K562 (cell line): Measurements from ENCODE around the gene FMO3. TPM values are rescaled to one million over a fixed set of nuclear protein-coding genes. Genes with fewer than 3 reads are reported as not detected.

Experiments used
- ATAC-seq: fragments of 200-7000 bp; cut with Tn5 transposase; 3 replicates; pipeline ENCODE4 v1.9.1; 2020; ENCODE audit warnings: moderate library complexity
- BruUV-seq: library from RNA; stranded (reverse); fragments of 400-500 nt; replicated peaks from 2 replicates; lab custom pipeline; 2021; lab: Mats Ljungman, UMichigan
- CTCF ChIA-PET: fragments of 300-600 bp; formaldehyde crosslinking; extraction: SDS; loops from one replicate; lab custom pipeline; 2021; ENCODE audit warnings: low intra/inter-chr PET ratio; lab: Yijun Ruan, JAX
- POLR2A ChIA-PET: fragments of 300-600, 350-650 bp; sonication (Branson Sonifier 250); formaldehyde crosslinking; extraction: SDS; loops from one replicate; lab custom pipeline; 2021; ENCODE audit warnings: antibody characterized with exemption, inconsistent platforms; lab: Yijun Ruan, JAX
- DNase-seq, 4 experiments: peaks; one replicate each; pipeline versions ENCODE4 v3.0.0 to v3.0.0-alpha.2; 2011 to 2018; ENCODE audit warnings: low spot score in 3 of 4, mixed read lengths in 3 of 4; ENCODE audit errors: extremely low read depth in 1 of 4
- FAIRE-seq: peaks from 2 replicates; lab custom pipeline; 2011; peaks lifted over from hg19 to GRCh38; lab: Jason Lieb, UNC
- H2AFZ ChIP-seq: 2 replicates; pipeline ENCODE4 v1.6.0; 2011; ENCODE audit warnings: low read depth, low read length, control low read depth, inconsistent platforms
- H3K27ac ChIP-seq: fragments of 200-600 bp; 3 replicates; pipeline ENCODE4 v1.8.0; 2011; ENCODE audit warnings: low read depth, mild to moderate bottlenecking, control low read depth, inconsistent platforms, low read length, moderate library complexity, mixed read lengths; ENCODE audit errors: extremely low read depth
- H3K27me3 ChIP-seq, 2 experiments: fragments of 300-600 bp in 1 of 2; 2 replicates in 1 of 2; 3 replicates in 1 of 2; pipeline versions ENCODE4 v1.6.0 to v1.8.0; 2011; ENCODE audit warnings: inconsistent platforms in 2 of 2, low read length in 2 of 2, mild to moderate bottlenecking in 1 of 2, mixed read lengths in 1 of 2, moderate library complexity in 1 of 2; ENCODE audit not compliant: control insufficient read depth in 2 of 2, insufficient read depth in 2 of 2
- H3K36me3 ChIP-seq: fragments of 300-600 bp; 3 replicates; pipeline ENCODE4 v1.8.0; 2011; ENCODE audit warnings: mild to moderate bottlenecking, low read length, inconsistent platforms; ENCODE audit not compliant: control insufficient read depth, insufficient read depth
- H3K4me1 ChIP-seq, 2 experiments: fragments of 200-600 bp in 1 of 2; replicated peaks in 1 of 2; 2 replicates in 1 of 2; 3 replicates in 1 of 2; pipeline versions ENCODE4 v1.5.1 to v1.8.0; 2011; ENCODE audit warnings: inconsistent platforms in 2 of 2, low read length in 2 of 2, mild to moderate bottlenecking in 1 of 2, mixed read lengths in 1 of 2, moderate library complexity in 1 of 2; ENCODE audit not compliant: control insufficient read depth in 2 of 2, insufficient read depth in 2 of 2
- H3K4me2 ChIP-seq: 2 replicates; pipeline ENCODE4 v1.6.1; 2011; ENCODE audit warnings: low read length, control low read depth, inconsistent platforms, mixed read lengths; ENCODE audit not compliant: insufficient read depth
- H3K4me3 ChIP-seq: fragments of 200-600 bp; sonication (generic), shearing (Covaris generic); 2 replicates; pipeline ENCODE4 v1.5.1; 2016; ENCODE audit warnings: control low read depth, inconsistent platforms
- H3K79me2 ChIP-seq: fragments of 200-600 bp; 3 replicates; pipeline ENCODE4 v1.8.0; 2011; ENCODE audit warnings: low read length, inconsistent platforms; ENCODE audit not compliant: control insufficient read depth, insufficient read depth
- H3K9ac ChIP-seq, 2 experiments: 2 replicates each; pipeline versions ENCODE4 v1.6.0 to v1.6.1; 2011; ENCODE audit warnings: low read depth in 2 of 2, low read length in 2 of 2, control low read depth in 1 of 2, inconsistent platforms in 1 of 2, mild to moderate bottlenecking in 1 of 2, mixed read lengths in 1 of 2; ENCODE audit not compliant: insufficient read depth in 1 of 2
- H3K9me1 ChIP-seq: one replicate; pipeline ENCODE4 v1.6.0; 2011; ENCODE audit warnings: inconsistent platforms, mild to moderate bottlenecking, low read length, moderate library complexity; ENCODE audit not compliant: control insufficient read depth, insufficient read depth
- H3K9me3 ChIP-seq: replicated peaks from 2 replicates; pipeline ENCODE4 v1.5.1; 2011; ENCODE audit warnings: low read depth, low read length, inconsistent platforms; ENCODE audit not compliant: control insufficient read depth, insufficient read depth
- H4K20me1 ChIP-seq: replicated peaks from 2 replicates; pipeline ENCODE4 v1.6.1; 2011; ENCODE audit warnings: low read length, inconsistent platforms, mixed read lengths; ENCODE audit not compliant: control insufficient read depth, insufficient read depth
- C11orf30 ChIP-seq: fragments of 450-650 bp; IDR thresholded peaks from 2 replicates; pipeline ENCODE4 v1.6.1; 2016; ENCODE audit warnings: low read depth, mild to moderate bottlenecking
- CREB1 ChIP-seq, 2 experiments: sonication (generic) in 1 of 2; formaldehyde crosslinking in 1 of 2; IDR thresholded peaks; 2 replicates each; pipeline versions ENCODE4 v1.6.1 to v1.8.0; 2012 to 2022; ENCODE audit warnings: inconsistent platforms in 1 of 2, mild to moderate bottlenecking in 1 of 2, missing genetic modification reagents in 1 of 2, moderate library complexity in 1 of 2
- CREBBP ChIP-seq: IDR thresholded peaks from one replicate; pipeline ENCODE4 v1.6.1; 2012; ENCODE audit warnings: low read depth, mild to moderate bottlenecking, control low read depth, inconsistent platforms, low read length
- KLF1 ChIP-seq: fragments of 450-650 bp; IDR thresholded peaks from 2 replicates; pipeline ENCODE4 v1.6.1; 2016; ENCODE audit warnings: missing genetic modification characterization, missing compliant biosample characterization
- PRPF4 ChIP-seq: fragments of 200-400 bp; formaldehyde crosslinking; IDR thresholded peaks from one replicate; pipeline ENCODE4 v1.6.1; 2017; ENCODE audit warnings: low read length, low read depth, mild to moderate bottlenecking; ENCODE audit not compliant: insufficient read depth, poor library complexity, severe bottlenecking
- ZNF384 ChIP-seq: IDR thresholded peaks from 2 replicates; pipeline ENCODE4 v1.6.1; 2012; ENCODE audit warnings: low read depth, low read length, improper control_type of control experiment
- WGBS: fragments of 100-300 bp; shearing (Covaris generic); methylation state at CpG from one replicate; pipeline ENCODE4 v1.1.6; 2016; ENCODE audit warnings: low coverage, mixed read lengths; ENCODE audit not compliant: insufficient coverage; ENCODE audit errors: missing lambda C conversion rate; 5-methylcytosine and 5-hydroxymethylcytosine counted together
- in situ Hi-C: fragments of 300-500 bp; cut with MboI; formaldehyde crosslinking; loops from 4 replicates; pipeline ENCODE4 v1.15.0; 2018; ENCODE audit warnings: inconsistent platforms, mixed read lengths
- intact Hi-C: fragments of 100-400 bp; cut with micrococcal nuclease; formaldehyde crosslinking; loops from 2 replicates; pipeline ENCODE4 v1.14.2; 2022
- polyA plus RNA-seq, 8 experiments: library from polyadenylated mRNA; depleted of rRNA in 4 of 8; stranded (reverse) in 5 of 8; unstranded in 3 of 8; fragments of >200 nt; fragmentation: Nextera tagmentation in 2 of 8; fragmentation: Illumina TruSeq in 1 of 8; extraction: Ambion mirVana in 2 of 8; extraction: Trizol in 1 of 8; gene quantifications; 2 replicates each; pipeline versions ENCODE4 v1.2.1 to v1.2.3, GENCODE V29; 2011 to 2014; ENCODE audit warnings: inconsistent platforms in 1 of 8, missing spikeins in 1 of 8
- total RNA-seq, 7 experiments: library from RNA; depleted of rRNA in 6 of 7; stranded (reverse); fragments of >200 nt in 6 of 7; fragmentation: Illumina TruSeq in 2 of 7; extraction: Trizol in 2 of 7; gene quantifications; 2 replicates each; pipeline versions ENCODE4 v1.2.1 to v1.2.3, GENCODE V29; 2011 to 2021; ENCODE audit warnings: low replicate concordance in 1 of 7
- TF ChIP-seq, protein P1 (sequence below), 2 experiments: fragments of 200-800 bp in 1 of 2; sonication (Bioruptor generic) in 1 of 2; sonication (generic) in 1 of 2; formaldehyde crosslinking in 1 of 2; IDR thresholded peaks in 1 of 2; conservative IDR thresholded peaks in 1 of 2; 2 replicates each; pipeline versions ENCODE4 v1.5.0 to v1.6.1; 2016 to 2020; ENCODE audit warnings: missing compliant biosample characterization in 1 of 2, missing genetic modification characterization in 1 of 2, missing genetic modification reagents in 1 of 2
- TF ChIP-seq, protein P2 (sequence below), 2 experiments: IDR thresholded peaks; 2 replicates each; pipeline ENCODE4 v1.6.1; 2011; ENCODE audit warnings: borderline replicate concordance in 1 of 2, control low read depth in 1 of 2, low read depth in 1 of 2, low read length in 1 of 2, mild to moderate bottlenecking in 1 of 2, mixed read lengths in 1 of 2, moderate library complexity in 1 of 2; ENCODE audit not compliant: insufficient read depth in 1 of 2, insufficient read length in 1 of 2, poor library complexity in 1 of 2, severe bottlenecking in 1 of 2; ENCODE audit errors: extremely low read depth in 1 of 2
- TF ChIP-seq, protein P3 (sequence below): fragments of 450-650 bp; formaldehyde crosslinking; IDR thresholded peaks from 2 replicates; pipeline ENCODE4 v1.4.0; 2022; ENCODE audit warnings: missing genetic modification characterization

FMO3 gene
- total and polyA plus RNA-seq, 9 of the 15 experiments (the other 6 are each of a cell fraction or from before 2014, with no cell fraction given) = not detected

DNA sequence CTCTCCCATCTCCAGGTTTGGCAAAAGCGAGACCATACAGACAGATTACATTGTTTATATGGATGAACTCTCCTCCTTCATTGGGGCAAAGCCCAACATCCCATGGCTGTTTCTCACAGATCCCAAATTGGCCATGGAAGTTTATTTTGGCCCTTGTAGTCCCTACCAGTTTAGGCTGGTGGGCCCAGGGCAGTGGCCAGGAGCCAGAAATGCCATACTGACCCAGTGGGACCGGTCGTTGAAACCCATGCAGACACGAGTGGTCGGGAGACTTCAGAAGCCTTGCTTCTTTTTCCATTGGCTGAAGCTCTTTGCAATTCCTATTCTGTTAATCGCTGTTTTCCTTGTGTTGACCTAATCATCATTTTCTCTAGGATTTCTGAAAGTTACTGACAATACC lies 26.4 kb downstream of the FMO3 start:
- CTCF ChIA-PET = no interaction called here
- no peaks in the 10 kb centered on the region for H3K79me2 ChIP-seq
- no peaks in the 10 kb centered on the region for H3K9me1 ChIP-seq
- 5% methylated on average over 6 of the region's 6 CpGs for WGBS
- H3K9ac ChIP-seq = no peak overlapping the region
- no peaks in the 10 kb centered on the region for H3K36me3 ChIP-seq
- no peak for ATAC-seq
- POLR2A ChIA-PET = no interaction called here
- no peak for FAIRE-seq
- BruUV-seq = no TSS peak
- no peaks in the 10 kb centered on the region for H4K20me1 ChIP-seq
- no peaks in the 10 kb centered on the region for H3K4me1 ChIP-seq
- in situ Hi-C loops = no loop called here
- no peak for TF ChIP-seq CREBBP
- TF ChIP-seq, protein P1, sequence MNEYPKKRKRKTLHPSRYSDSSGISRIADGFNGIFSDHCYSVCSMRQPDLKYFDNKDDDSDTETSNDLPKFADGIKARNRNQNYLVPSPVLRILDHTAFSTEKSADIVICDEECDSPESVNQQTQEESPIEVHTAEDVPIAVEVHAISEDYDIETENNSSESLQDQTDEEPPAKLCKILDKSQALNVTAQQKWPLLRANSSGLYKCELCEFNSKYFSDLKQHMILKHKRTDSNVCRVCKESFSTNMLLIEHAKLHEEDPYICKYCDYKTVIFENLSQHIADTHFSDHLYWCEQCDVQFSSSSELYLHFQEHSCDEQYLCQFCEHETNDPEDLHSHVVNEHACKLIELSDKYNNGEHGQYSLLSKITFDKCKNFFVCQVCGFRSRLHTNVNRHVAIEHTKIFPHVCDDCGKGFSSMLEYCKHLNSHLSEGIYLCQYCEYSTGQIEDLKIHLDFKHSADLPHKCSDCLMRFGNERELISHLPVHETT (CRISPR knock-in tag; conservative IDR thresholded peaks at IDR 0.05 in 1 of 2, IDR thresholded peaks at IDR 0.05 in 1 of 2) = no peak
- no peak for TF ChIP-seq C11orf30
- TF ChIP-seq ZNF384 = no peak
- TF ChIP-seq, protein P2, sequence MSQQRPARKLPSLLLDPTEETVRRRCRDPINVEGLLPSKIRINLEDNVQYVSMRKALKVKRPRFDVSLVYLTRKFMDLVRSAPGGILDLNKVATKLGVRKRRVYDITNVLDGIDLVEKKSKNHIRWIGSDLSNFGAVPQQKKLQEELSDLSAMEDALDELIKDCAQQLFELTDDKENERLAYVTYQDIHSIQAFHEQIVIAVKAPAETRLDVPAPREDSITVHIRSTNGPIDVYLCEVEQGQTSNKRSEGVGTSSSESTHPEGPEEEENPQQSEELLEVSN (IDR thresholded peaks at IDR 0.05; ENCODE audit: borderline replicate concordance in 1 of 2, extremely low read depth in 1 of 2, insufficient read depth in 1 of 2, insufficient read length in 1 of 2, low read depth in 1 of 2, low read length in 1 of 2, poor library complexity in 1 of 2, severe bottlenecking in 1 of 2) = no peak
- TF ChIP-seq, protein P3, sequence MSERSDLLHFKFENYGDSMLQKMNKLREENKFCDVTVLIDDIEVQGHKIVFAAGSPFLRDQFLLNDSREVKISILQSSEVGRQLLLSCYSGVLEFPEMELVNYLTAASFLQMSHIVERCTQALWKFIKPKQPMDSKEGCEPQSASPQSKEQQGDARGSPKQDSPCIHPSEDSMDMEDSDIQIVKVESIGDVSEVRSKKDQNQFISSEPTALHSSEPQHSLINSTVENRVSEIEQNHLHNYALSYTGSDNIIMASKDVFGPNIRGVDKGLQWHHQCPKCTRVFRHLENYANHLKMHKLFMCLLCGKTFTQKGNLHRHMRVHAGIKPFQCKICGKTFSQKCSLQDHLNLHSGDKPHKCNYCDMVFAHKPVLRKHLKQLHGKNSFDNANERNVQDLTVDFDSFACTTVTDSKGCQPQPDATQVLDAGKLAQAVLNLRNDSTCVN (CRISPR knock-in tag) = no peak
- no peak for TF ChIP-seq CREB1 (IDR thresholded peaks at IDR 0.05)
- TF ChIP-seq CREB1 (CRISPR knock-in tag; IDR thresholded peaks at IDR 0.05) = no peak
- TF ChIP-seq KLF1 = no peak
- no peak for TF ChIP-seq PRPF4
- H2AFZ ChIP-seq = no peak overlapping the region
- H3K4me3 ChIP-seq = no peak overlapping the region
- DNase-seq = no peak
- H3K27me3 ChIP-seq = no peaks in the 10 kb centered on the region
- intact Hi-C loops = no loop called here
- H3K9me3 ChIP-seq = no peaks in the 10 kb centered on the region
- H3K4me2 ChIP-seq = no peak overlapping the region
- no peak overlapping the region for H3K27ac ChIP-seq
